HG03159 (cell line): ENCODE data around the gene TRAPPC6A.
"Not testable (repeated sequence)": the region's sequence is repeated elsewhere in the genome, so short reads cannot be mapped to it uniquely, and the experiment has no call there.

Experiments used
- ATAC-seq: cut with Tn5 transposase; IDR thresholded peaks from one replicate; pipeline ENCODE4 v1.9.1; 2021; ENCODE audit warnings: mild to moderate bottlenecking, moderate library complexity; ENCODE audit not compliant: unreplicated experiment

The TRAPPC6A gene

GRCh38 chr19:45133661-45134060 is 44.4 kb downstream of the TRAPPC6A start:
- ATAC-seq: no peak

DNA sequence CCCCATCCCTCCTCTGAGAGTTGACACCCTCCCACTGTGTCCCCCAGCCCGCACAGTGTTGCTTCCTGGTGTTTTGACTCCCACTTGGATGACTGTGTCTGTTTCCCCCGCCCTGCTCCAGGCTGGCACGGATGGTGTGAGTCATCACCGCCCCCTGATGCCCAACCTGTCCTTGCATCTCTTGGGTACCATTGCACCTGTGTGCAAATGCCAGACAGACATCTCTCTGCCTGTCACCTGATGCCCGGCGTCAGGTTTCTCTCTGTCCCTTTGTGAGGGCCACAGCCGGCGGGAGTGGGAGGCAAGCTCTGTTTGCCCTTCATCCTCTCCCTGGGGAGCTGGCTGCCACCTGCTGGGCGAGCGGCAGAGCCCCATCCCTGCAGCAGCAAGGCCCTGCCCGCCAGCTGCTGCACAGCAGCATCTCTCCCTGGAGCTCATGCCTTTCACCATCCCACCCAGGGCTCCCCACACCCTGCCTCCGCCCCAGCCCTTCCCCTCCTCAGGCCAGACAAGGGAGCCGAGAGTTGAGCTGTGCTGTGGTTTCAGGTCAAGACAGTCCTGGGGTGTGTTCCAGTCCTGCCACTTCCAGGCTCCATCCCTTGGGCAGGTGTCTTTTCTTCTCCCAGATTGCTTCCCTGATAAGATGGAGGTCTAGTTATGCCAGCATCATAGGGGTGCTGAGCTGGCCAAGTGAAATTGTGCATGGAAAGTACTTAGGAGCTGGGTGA is 47.0 kb downstream of the TRAPPC6A start:
- ATAC-seq: no peak

DNA sequence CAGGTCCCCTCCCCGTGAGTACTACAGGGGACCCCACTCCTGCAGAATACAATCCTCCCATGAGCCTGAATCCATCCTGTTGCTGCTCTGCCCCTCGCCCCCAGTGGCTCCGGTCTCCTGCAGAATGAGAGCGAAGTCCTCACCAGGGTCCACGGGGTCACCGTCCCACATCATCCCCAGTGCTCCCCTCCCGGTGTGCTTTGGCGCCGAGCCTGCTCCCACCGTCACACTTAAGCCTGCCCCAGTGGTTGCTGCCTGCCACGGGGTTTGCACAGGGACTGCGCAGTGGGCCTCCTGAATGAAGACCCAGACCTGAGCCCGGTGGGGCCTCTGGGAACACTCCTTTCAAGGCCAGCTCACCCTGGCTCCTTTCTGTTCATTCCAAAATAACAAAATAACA is 47.8 kb downstream of the TRAPPC6A start:
- no peak for ATAC-seq

- ATAC-seq: no peak
Measured at GRCh38 chr19:45128806-45129205, 49.2 kb downstream of the TRAPPC6A start.

DNA sequence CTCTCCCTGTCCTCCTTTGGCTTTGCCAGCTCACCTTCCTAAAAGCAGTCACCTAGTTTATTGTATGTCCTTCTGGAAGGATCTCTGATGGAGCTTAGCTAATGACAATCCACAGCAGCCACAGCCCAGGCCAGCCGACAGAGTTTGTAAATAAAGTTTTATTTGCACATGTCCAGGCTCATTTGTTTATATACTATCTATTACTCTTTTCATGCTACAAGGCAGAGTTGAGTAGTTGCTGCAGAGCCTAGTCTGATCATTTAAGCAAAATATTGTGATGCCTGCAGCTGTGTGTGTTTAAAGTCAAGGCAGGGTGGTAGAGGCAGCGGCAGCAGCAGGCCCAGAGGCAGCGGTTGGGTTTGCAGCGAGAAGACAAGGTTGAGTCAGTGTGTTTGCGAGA is 49.9 kb downstream of the TRAPPC6A start:
- no peak for ATAC-seq

DNA sequence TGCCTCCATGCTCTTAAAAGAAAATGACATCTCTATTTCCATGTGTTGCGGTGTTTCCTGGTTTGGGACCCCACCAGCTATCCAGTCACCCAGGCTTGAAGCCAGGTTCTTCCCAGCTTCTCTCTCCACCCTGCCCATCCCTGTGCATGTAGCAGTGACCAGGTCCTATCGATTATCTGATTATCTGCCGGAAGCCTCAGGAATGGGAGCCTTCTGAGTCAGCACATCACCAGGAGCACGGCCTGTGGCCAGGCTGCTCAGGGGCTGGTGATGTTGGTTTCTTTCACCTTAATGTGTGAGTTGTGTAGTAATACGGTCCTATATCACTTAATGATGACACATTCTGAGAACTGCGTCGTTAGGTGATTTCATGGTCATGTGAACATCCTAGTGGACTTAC is 51.4 kb downstream of the TRAPPC6A start:
- no peak for ATAC-seq

DNA sequence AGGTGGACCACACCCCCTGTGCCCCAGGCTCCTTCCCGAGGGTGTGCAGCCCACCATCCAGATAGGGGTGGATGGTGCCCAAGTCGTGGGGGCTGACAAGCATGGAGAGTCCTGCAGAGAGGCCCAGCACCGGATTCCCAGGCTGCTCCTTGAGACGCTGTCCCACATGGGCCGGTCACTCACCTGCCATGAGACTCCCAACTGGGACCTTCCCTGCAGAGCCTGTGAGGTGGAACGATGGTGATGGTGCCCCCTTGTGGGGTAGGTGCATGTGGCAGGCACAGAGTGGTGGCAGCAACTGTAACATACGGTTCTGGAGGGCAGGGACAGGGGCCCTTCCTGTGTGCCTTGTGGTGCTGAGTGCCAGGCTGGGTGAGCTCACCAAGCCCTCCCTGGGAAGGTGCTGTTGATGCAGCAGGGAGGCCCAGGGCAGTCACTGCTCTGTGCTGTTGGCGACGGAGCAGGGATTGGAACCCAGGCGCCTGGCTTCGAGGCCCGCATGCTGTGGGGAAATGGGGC is 52.0 kb downstream of the TRAPPC6A start:
- ATAC-seq: no peak

DNA sequence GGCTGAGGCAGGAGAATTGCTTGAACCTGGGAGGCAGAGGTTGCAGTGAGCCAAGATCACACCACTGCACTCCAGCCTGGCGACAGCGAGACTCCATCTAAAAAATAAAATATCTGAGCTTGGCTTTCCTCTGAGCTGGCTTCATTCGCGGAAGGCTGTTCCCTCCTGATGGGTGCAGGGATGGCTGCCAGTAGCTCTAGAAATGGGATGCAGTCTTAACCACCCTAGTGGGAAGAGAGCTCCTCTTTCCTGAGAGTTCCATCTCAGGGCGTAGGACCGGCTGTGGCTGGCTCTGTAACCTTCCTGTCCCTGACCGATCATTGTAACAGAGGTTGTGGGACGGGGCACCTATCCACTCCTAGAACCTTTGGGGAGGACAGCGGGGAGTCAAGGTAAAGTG is 52.7 kb downstream of the TRAPPC6A start:
- no peak for ATAC-seq

DNA sequence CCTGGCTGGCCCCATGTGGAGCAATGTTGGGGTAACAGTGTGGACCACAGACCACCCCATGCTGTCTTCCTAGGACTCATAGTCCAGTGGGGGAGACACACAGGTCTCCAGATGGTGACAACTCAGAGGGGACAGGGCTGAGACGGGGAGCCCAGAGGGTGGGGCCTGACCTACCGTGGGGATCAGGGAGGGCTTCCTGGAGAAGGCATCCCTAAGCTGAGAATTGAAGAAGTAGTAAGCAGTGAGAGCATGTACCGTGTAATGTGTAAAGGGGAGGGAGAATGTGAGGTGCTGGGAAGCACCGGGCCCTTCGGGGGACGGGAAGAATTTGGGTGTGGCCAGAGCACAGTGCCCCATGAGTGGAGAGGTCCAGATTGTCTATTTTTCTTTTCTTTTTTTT is 54.0 kb downstream of the TRAPPC6A start:
- ATAC-seq: no peak

- no peak for ATAC-seq
Measured at GRCh38 chr19:45123440-45123850, 54.6 kb downstream of the TRAPPC6A start.

- ATAC-seq: no peak
Measured at GRCh38 chr19:45122832-45123231, 55.2 kb downstream of the TRAPPC6A start.

GRCh38 chr19:45121827-45122345 is 56.2 kb downstream of the TRAPPC6A start:
- ATAC-seq: no peak

DNA sequence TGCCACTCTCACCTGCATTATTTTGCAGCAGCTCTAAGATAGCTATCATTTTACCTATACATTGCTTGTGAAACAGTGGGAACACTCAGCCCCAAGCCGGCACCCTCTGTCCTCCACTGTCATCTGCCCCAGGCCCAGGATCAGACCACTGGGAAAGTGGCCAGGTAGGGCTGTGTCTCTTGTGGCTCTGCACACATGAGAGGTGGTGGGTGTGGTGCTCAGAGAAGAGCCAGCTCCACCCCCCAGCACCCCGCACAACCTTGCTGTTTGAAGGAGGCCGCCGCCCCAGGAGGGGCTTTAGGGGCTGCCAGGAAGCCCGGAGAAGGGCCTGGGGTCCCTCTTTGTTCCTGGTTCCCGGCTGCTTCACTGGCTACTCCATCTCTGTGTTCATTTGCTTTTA is 58.5 kb downstream of the TRAPPC6A start:
- ATAC-seq: no peak

DNA sequence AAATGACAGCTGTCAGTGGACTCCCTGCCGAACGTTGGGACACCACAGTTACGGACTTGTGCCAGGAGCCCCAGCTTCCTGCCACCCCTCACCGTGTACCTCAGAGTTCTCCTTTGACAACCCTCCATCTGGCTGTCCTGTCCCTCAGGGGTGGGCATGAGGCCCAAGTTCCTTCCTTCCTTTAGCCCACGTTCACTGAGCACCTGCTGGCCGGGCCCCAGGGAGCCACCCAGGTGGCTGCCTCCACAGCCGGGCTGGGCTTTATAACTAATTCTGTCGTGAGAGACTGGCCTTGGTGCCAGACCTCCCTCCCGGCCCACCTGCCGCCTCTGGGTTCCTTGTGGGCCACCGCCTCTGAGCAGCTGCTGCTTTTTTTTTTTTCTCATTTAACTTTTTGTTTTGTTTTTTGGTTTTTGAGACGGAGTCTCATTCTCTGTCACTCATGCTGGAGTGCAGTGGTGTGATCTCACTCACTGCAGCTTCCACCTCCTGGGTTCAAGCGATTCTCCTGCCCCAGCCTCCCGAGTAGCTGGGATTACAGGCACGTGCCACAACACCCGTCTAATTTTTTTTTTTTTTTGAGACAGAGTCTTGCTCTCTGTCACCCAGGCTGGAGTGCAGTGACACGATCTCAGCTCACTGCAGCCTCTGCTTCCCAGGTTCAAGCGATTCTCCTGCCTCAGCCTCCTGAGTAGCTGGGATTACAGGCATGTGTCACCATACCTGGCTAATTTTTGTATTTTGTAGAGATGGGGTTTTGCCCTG is 59.3 kb downstream of the TRAPPC6A start:
- ATAC-seq: not testable (repeated sequence)

DNA sequence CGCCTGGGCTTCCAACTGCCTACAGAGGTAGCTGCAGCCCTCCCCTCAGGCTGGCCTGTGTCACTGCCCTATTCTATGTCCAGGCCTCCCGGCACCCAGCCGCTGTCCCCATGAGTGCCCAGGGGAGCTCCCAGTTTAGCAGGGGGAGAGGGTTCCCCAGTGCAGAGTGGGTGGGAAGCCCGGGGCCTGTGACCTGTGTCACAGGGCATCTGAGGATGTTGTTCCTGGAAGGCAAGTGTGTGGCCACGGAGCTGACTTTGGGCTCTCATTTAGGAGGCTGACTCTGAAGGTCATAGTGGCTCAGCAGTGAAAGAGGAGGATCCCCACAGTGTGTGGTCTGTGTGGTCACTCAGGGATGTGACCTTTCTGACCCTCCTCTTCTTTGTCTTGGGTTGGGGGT is 59.9 kb downstream of the TRAPPC6A start:
- ATAC-seq: no peak

- no peak for ATAC-seq
Measured at GRCh38 chr19:45117671-45118070, 60.4 kb downstream of the TRAPPC6A start.

DNA sequence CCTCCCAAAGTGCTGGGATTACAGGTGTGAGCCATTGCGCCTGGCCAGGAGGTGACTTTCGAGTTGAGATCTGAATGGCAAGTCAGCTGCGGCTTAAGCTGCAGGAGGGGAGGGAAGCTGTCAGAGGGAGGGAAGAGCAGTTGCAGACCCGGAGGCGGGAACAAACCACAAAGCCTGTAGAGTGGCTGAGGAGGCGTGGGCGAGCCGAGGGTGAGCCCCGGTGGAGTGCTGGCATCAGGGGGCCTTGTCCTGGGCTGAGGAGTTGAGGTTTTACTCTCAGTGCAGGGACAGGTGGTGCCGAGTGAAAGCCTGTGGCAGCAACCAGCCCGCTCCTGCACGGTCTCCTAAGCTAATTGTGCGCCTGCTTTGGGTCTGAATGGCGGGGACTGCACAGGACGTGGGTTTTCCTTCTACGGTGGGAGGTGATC is 60.9 kb downstream of the TRAPPC6A start:
- ATAC-seq: no peak

- ATAC-seq: no peak
Measured at GRCh38 chr19:45115809-45116615, 62.0 kb downstream of the TRAPPC6A start.

GRCh38 chr19:45114116-45114515 is 63.9 kb downstream of the TRAPPC6A start:
- no peak for ATAC-seq

DNA sequence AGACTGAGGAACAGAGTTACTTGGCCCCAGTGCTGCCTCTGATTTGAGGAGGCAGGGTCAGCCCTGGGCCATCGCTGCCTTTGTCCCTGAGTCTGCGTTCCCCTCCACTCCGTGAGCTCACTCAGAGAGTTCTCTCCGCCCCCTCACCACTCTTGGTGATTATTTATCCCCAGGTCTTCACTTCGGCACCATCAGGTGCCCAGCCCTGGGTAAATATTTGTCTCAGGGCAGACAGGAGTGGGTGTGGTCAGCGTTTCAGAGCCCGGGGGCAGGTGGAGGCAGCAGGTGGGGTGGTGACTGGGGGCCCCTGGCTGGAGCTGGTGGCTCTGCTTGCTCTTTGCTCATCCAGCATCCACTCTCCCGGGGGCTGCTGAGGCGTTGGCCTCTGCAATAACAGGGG is 64.4 kb downstream of the TRAPPC6A start:
- no peak for ATAC-seq
